Left lung (tissue), 10 donors: ENCODE measurements around the gene PTPRN2. TPM values are rescaled to one million over a fixed set of nuclear protein-coding genes. Genes with fewer than 3 reads are reported as not detected.

Experiments
- ATAC-seq: fragments of 200-7000 bp; cut with Tn5 transposase; one replicate; pipeline ENCODE4 v1.9.1; 2020; ENCODE audit warnings: moderate library complexity
- DNase-seq, 4 donors: peaks; one replicate each; pipeline ENCODE4 v3.0.0-alpha.2; 2013 to 2020
- H3K27ac ChIP-seq, 2 donors: fragments of 200-600 bp; sonication (generic) in 1 of 2; one replicate each; pipeline versions ENCODE4 v1.5.0 to v1.8.0; 2020 to 2021
- H3K27me3 ChIP-seq, 2 donors: fragments of 200-600 bp; sonication (generic) in 1 of 2; one replicate each; pipeline versions ENCODE4 v1.5.0 to v1.8.0; 2020 to 2021
- H3K36me3 ChIP-seq, 2 donors: fragments of 200-600 bp; sonication (generic) in 1 of 2; one replicate each; pipeline versions ENCODE4 v1.5.0 to v1.8.0; 2020 to 2021
- H3K4me1 ChIP-seq, 2 donors: fragments of 200-600 bp; one replicate each; pipeline ENCODE4 v1.8.0; 2021
- H3K4me3 ChIP-seq, 2 donors: fragments of 200-600 bp; sonication (generic) in 1 of 2; one replicate each; pipeline versions ENCODE4 v1.5.0 to v1.8.0; 2020 to 2021; ENCODE audit warnings: mild to moderate bottlenecking in 1 of 2
- H3K9me3 ChIP-seq, 2 donors: fragments of 200-600 bp; sonication (generic) in 1 of 2; one replicate each; pipeline versions ENCODE4 v1.5.0 to v1.8.0; 2020 to 2021
- intact Hi-C, 2 donors: fragments of 100-400 bp; cut with DNase I; formaldehyde crosslinking; loops; one replicate each; pipeline versions ENCODE4 v1.11.2 to v1.14.2; 2022
- polyA plus RNA-seq, 6 donors: library from polyadenylated mRNA; unstranded; fragments of 120-200 nt; gene quantifications; one replicate each; pipeline ENCODE4 v1.2.1, GENCODE V29; 2013; ENCODE audit not compliant: insufficient read length in 6 of 6
- total RNA-seq, 2 donors: library from RNA; stranded (reverse); fragmentation: NEBNext Ultra II Directional; extraction: Animal tissue kit (Norgen Biotek cat#: 25700); gene quantifications; one replicate each; pipeline ENCODE4 v1.2.1, GENCODE V29; 2021
- TF ChIP-seq, protein P1 (sequence below), 2 donors: fragments of 200-600 bp; sonication (generic) in 1 of 2; IDR thresholded peaks; one replicate each; pipeline versions ENCODE4 v1.5.0 to v1.8.0; 2021; ENCODE audit warnings: antibody characterized with exemption in 2 of 2
- donor health status: DM: no; HTN: yes; CAD: no.
- donor health status: DM: no; HTN: no; CAD: no.

PTPRN2 gene
- total and polyA plus RNA-seq, 8 donors = 4.0 to 7.8 (median 6.8) TPM

DNA sequence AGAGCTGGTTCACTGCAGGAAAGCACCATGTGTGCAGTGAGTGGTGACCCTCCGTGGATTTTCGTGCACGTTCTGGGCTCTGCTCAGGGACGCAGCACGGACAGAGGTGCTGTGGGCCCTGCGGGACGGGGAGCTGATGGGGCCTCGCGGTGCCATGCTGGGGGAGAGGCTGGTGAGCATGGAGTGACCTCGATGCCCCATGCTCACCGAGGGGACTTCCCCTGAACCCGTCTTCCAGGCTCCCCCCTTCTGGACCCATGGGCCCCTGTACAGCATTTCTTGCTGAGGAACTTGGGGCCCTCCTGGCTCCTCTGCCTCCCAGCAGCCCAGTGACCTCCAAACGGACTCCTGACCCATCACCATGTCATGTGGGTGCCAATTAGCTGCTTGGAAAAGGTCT, 997.1 kb downstream of the PTPRN2 start:
- Histone ChIP-seq H3K27ac (no peak overlapping the region), H3K4me3 (no peak overlapping the region), H3K9me3 (no peaks in the 10 kb centered on the region), H3K4me1 (no peaks in the 10 kb centered on the region), H3K27me3 (peaks cover 0 to 37% of the 10 kb centered on the region in 2 donors), H3K36me3 (no peaks in the 10 kb centered on the region)
- DNase-seq (peak in 1 of 4 donors; percentile 53), ATAC-seq (no peak)
- intact Hi-C loops = no loop called here
- TF ChIP-seq, protein P1, sequence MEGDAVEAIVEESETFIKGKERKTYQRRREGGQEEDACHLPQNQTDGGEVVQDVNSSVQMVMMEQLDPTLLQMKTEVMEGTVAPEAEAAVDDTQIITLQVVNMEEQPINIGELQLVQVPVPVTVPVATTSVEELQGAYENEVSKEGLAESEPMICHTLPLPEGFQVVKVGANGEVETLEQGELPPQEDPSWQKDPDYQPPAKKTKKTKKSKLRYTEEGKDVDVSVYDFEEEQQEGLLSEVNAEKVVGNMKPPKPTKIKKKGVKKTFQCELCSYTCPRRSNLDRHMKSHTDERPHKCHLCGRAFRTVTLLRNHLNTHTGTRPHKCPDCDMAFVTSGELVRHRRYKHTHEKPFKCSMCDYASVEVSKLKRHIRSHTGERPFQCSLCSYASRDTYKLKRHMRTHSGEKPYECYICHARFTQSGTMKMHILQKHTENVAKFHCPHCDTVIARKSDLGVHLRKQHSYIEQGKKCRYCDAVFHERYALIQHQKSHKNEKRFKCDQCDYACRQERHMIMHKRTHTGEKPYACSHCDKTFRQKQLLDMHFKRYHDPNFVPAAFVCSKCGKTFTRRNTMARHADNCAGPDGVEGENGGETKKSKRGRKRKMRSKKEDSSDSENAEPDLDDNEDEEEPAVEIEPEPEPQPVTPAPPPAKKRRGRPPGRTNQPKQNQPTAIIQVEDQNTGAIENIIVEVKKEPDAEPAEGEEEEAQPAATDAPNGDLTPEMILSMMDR (IDR thresholded peaks at IDR 0.05) = no peak

DNA sequence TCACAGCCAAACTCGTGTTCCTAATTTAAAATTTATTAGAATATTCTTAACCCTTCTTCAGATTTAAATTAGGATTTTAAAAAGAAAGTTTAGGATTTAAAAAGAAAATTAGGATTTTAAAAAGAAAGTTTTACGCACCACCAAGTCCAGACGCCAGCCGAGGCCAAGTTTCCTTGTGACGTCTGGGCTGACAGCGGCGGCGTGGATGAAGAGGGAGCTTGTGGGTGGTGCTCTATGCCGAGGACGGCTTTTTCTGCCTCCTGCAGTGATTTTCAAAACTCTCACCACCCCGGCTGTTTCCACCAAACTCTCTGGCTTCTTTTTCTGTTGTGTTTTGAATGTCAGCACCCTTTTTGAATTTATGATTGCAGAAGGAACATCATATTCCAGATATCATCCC, 997.9 kb downstream of the PTPRN2 start:
- no peak overlapping the region for H3K27ac ChIP-seq
- no peak overlapping the region for H3K4me3 ChIP-seq
- no peaks in the 10 kb centered on the region for H3K4me1 ChIP-seq
- peaks cover 0 to 45% of the 10 kb centered on the region in 2 donors for H3K27me3 ChIP-seq
- H3K36me3 ChIP-seq = no peaks in the 10 kb centered on the region
- ATAC-seq (no peak), DNase-seq (peak in 1 of 4 donors; percentile 69)
- H3K9me3 ChIP-seq = peaks cover 0 to 3% of the 10 kb centered on the region in 2 donors
- TF ChIP-seq, protein P1 (IDR thresholded peaks at IDR 0.05) = no peak
- intact Hi-C loops = no loop called here

DNA sequence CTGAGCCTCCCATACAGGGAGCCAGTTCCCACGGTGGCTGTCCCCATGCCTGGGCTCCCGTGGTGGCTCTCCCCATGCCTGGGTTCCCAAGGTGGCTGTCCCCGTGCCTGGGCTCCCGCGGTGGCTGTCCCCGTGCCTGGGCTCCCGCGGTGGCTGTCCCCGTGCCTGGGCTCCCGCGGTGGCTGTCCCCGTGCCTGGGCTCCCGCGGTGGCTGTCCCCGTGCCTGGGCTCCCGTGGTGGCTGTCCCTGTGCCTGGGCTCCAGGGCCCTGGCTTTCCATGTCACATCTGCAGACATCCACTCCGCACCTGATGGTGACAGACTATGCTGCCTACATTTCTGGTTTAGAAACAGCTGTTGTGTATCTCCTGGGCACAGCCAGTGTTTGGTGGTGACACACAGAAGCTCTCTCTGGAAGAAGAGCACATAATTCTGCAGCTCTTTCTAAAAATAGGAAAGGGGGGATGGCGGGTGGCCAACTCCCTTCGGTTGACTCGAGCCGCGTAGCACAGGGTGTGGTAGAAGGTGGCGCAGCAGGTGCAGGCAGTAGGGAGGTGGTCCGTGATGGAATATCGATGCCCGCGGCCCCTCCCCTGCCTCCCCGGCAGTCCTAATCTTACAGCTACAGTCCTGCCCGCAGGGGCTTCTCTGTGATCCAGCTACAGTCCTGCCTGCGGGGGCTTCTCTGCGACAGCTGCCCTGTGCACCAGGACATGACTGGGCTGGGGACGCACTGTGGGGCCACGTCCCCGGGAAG, 999.6 kb downstream of the PTPRN2 start:
- no peak for DNase-seq
- no peaks in the 10 kb centered on the region for H3K4me1 ChIP-seq
- TF ChIP-seq, protein P1 (IDR thresholded peaks at IDR 0.05) = no peak

DNA sequence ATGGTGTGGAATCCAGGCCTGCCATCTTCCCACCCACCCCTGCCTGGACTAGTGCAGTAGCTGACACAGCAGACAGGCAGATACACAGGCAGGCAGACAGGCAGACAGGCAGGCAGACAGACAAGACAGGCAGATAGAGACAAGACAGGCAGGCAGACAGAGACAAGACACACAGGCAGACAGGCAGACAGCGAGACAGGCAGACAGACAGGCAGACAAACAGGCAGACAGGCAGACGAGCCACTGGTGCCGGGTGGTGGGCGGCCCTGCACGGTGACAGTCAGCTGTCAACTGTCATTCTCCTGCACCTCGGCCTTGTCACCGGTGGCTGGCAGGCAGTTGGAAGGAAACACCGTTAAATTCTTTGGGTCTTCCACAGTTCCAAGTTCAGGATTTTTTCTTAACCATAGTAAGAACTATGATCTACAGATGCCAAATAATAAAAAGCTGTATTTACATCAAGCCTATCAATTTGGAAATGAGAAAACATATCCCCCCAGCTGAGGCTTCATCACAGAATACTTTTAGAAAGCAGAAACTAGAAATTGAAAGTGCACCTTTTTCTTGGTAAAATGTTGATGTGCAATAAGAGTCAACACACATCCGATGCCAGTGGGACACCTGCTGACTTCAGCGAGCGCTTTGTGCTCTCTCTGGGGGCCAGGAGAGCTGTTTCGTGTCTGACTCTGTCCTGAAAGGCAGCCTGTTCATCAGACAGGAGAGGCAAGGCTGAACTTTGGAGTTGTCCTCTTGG, 1000.4 kb downstream of the PTPRN2 start:
- intact Hi-C loops = no loop called here
- no peak overlapping the region for H3K27ac ChIP-seq
- DNase-seq (peak in 1 of 4 donors; percentile 50), ATAC-seq (no peak)
- H3K36me3 ChIP-seq = no peaks in the 10 kb centered on the region
- TF ChIP-seq, protein P1 (IDR thresholded peaks at IDR 0.05) = no peak
- peaks cover 0 to 3% of the 10 kb centered on the region in 2 donors for H3K9me3 ChIP-seq
- peaks cover 0 to 45% of the 10 kb centered on the region in 2 donors for H3K27me3 ChIP-seq
- H3K4me1 ChIP-seq = no peaks in the 10 kb centered on the region
- H3K4me3 ChIP-seq = no peak overlapping the region

More for the DNA sequence above, 999.6 kb downstream of the PTPRN2 start:
- intact Hi-C loops = no loop called here
- Histone ChIP-seq H3K36me3 (no peaks in the 10 kb centered on the region), H3K4me3 (no peak overlapping the region), H3K27me3 (peaks cover 0 to 45% of the 10 kb centered on the region in 2 donors), H3K9me3 (peaks cover 0 to 3% of the 10 kb centered on the region in 2 donors), H3K27ac (no peak overlapping the region)
- ATAC-seq = no peak

DNA sequence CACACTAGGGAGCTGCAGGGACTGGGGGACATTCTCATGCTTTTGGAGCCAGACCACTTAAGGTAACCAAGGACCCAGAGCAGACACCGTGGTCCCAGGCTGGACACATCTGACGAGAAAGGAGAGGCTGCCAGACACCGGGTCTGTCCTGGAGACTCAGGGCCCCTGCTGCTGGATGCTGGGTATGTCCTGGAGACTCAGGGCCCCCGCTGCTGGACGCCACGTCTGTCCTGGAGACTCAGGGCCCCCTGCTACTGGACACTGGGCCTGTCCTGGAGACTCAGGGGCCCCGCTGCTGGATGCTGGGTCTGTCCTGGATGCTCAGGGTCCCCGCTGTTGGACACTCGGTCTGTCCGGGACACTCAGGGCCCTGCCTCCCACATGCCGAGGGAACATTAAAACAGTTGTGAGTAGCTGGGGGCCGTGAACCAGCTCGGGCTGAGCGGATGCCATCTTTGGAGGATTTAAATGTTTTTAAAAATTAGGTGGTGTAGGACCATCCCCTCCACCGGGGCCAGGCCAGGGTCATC, 1001.1 kb downstream of the PTPRN2 start:
- ATAC-seq (no peak), DNase-seq (peak in 1 of 4 donors; percentile 63)
- Histone ChIP-seq H3K27ac (no peak overlapping the region), H3K9me3 (peaks cover 0 to 3% of the 10 kb centered on the region in 2 donors), H3K36me3 (no peaks in the 10 kb centered on the region), H3K27me3 (peaks cover 0 to 41% of the 10 kb centered on the region in 2 donors), H3K4me3 (no peak overlapping the region), H3K4me1 (no peaks in the 10 kb centered on the region)
- TF ChIP-seq, protein P1 (IDR thresholded peaks at IDR 0.05) = no peak
- intact Hi-C loops = no loop called here
